Measurements from ENCODE around the gene FSTL4. TPM values are rescaled to one million over a fixed set of nuclear protein-coding genes. Genes with fewer than 3 reads are reported as not detected.

FSTL4 gene
- 0.07 to 0.49 TPM in 2 of 3 replicates, not detected in the other for total RNA-seq
- long read RNA-seq, result 0 reads

DNA sequence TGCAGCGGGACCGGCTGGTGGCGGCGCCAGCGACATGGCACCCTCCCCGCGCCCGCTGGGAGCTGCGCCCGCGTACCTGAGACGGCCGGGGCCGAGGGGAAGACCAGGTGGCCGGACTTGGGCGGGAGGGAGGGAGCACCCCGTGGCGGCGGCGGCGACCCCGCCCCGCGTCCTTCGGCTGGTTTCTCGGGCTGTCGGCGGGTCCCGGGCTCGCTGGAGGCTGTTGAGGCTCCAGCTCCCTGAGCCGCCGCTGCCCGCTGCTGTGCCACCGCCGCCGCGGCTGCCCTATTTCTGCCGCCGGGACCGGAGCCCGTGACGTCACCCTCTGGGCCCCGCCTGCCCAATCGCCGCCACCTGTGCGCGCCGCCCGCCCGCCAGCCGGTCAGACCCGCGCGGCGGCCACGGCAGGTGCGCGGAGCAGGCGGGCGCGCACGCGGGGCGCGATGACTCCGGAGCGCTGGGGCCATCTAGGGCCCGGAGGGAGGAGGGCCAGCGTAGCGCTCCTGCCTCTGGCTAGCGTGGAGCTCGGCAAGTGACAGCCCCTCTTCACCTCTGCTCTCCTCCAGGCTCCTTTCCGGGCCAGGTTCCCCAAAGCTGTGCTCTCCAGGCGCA is at the start of gene FSTL4:
Gene FSTL4 (minus strand): TSS at position 293 of the 612 bp plus-strand sequence.
- DNase-seq (ENCODE audit: low spot score), result no peak
- peaks cover 13% of the 10 kb centered on the region for H3K4me1 Mint-ChIP-seq (ENCODE audit: low read depth)
- peaks cover 68% of the 10 kb centered on the region for H3K27me3 Mint-ChIP-seq (ENCODE audit: low read depth)
- H3K4me3 Mint-ChIP-seq (ENCODE audit: unreplicated experiment), result peak within 1 kb of the TSS; percentile 62
- TF ChIP-seq, protein P1, sequence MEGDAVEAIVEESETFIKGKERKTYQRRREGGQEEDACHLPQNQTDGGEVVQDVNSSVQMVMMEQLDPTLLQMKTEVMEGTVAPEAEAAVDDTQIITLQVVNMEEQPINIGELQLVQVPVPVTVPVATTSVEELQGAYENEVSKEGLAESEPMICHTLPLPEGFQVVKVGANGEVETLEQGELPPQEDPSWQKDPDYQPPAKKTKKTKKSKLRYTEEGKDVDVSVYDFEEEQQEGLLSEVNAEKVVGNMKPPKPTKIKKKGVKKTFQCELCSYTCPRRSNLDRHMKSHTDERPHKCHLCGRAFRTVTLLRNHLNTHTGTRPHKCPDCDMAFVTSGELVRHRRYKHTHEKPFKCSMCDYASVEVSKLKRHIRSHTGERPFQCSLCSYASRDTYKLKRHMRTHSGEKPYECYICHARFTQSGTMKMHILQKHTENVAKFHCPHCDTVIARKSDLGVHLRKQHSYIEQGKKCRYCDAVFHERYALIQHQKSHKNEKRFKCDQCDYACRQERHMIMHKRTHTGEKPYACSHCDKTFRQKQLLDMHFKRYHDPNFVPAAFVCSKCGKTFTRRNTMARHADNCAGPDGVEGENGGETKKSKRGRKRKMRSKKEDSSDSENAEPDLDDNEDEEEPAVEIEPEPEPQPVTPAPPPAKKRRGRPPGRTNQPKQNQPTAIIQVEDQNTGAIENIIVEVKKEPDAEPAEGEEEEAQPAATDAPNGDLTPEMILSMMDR (IDR thresholded peaks at IDR 0.05), result no peak
- H3K27ac Mint-ChIP-seq (ENCODE audit: unreplicated experiment), result no peak within 1 kb of the TSS
- no peaks in the 10 kb centered on the region for H3K9me3 Mint-ChIP-seq (ENCODE audit: low read depth)
- no peaks in the 10 kb centered on the region for H3K36me3 Mint-ChIP-seq (ENCODE audit: low read depth)

DNA sequence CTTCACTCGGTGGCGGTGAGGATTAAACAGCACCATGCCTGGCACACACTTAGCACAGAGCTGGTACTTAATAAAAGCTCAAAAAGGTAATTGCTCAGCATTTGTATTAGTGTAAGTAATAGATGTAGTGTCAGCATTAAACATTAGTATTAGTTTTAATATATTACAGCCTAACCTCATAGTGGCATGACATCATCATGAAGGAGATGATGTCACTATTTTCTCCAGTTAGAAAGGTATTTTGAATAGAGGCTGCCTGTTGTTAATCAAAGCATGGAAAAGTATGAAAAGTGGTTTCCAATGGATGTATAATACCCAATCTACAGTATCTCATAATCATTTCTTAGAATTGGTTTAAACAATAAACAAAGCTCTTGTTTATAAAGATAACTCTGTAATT is 49.0 kb upstream of the FSTL4 start:
- no peak for DNase-seq (ENCODE audit: low spot score)
- TF ChIP-seq, protein P1 (IDR thresholded peaks at IDR 0.05), result no peak
- peaks cover 7% of the 10 kb centered on the region for H3K4me1 Mint-ChIP-seq (ENCODE audit: low read depth)
- H3K27me3 Mint-ChIP-seq (ENCODE audit: low read depth), result no peaks in the 10 kb centered on the region
- no peaks in the 10 kb centered on the region for H3K36me3 Mint-ChIP-seq (ENCODE audit: low read depth)
- H3K9me3 Mint-ChIP-seq (ENCODE audit: low read depth), result no peaks in the 10 kb centered on the region
- H3K27ac Mint-ChIP-seq (ENCODE audit: unreplicated experiment), result no peak overlapping the region
- no peak overlapping the region for H3K4me3 Mint-ChIP-seq (ENCODE audit: unreplicated experiment)

DNA sequence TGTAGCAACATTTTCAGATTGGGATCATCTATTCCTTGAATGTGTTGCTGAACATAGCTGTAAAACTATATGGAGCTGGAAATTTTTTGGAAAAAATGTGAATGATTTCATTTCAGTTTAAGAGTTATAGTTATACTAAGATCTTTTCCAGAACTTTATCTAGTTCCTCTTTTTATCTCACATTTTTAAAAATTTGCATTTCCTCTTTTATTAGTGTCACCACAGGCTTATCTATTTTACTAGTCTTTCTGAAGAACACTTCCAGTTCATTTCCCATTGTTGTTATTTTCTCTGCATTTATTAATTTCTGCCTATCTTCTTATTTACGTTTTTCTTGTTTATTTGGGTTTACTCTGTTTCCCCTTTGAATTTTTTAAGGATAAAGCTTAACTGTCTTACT is 46.0 kb upstream of the FSTL4 start:
- H3K27me3 Mint-ChIP-seq (ENCODE audit: low read depth), result peaks cover 2% of the 10 kb centered on the region
- no peak overlapping the region for H3K27ac Mint-ChIP-seq (ENCODE audit: unreplicated experiment)
- H3K36me3 Mint-ChIP-seq (ENCODE audit: low read depth), result no peaks in the 10 kb centered on the region
- no peak for DNase-seq (ENCODE audit: low spot score)
- TF ChIP-seq, protein P1 (IDR thresholded peaks at IDR 0.05), result no peak
- no peak overlapping the region for H3K4me3 Mint-ChIP-seq (ENCODE audit: unreplicated experiment)
- no peaks in the 10 kb centered on the region for H3K9me3 Mint-ChIP-seq (ENCODE audit: low read depth)
- no peaks in the 10 kb centered on the region for H3K4me1 Mint-ChIP-seq (ENCODE audit: low read depth)

DNA sequence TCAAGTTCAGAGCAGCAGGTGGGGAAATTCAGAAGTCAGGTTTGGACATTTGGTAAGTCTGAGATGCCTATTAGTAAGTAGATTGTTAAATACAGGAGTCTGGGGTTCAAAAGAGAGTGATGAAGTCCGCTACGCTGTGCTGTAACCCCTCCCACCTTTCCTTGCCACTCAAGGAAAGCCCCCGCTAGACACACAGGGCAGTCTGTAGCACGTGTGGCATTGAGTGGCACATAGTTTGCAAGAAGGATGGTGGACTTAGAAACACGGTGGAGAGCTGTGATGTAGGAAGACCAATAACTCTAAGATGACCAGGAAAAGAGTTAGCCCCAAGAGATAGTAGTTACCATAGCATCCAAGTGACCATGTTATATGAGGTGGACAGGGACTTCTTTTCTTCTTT is 44.7 kb upstream of the FSTL4 start:
- Mint-ChIP-seq H3K4me1 (ENCODE audit: low read depth) (no peaks in the 10 kb centered on the region), H3K27ac (ENCODE audit: unreplicated experiment) (no peak overlapping the region), H3K27me3 (ENCODE audit: low read depth) (peaks cover 2% of the 10 kb centered on the region), H3K9me3 (ENCODE audit: low read depth) (no peaks in the 10 kb centered on the region), H3K36me3 (ENCODE audit: low read depth) (no peaks in the 10 kb centered on the region), H3K4me3 (ENCODE audit: unreplicated experiment) (no peak overlapping the region)
- TF ChIP-seq, protein P1 (IDR thresholded peaks at IDR 0.05), result no peak
- DNase-seq (ENCODE audit: low spot score), result no peak

DNA sequence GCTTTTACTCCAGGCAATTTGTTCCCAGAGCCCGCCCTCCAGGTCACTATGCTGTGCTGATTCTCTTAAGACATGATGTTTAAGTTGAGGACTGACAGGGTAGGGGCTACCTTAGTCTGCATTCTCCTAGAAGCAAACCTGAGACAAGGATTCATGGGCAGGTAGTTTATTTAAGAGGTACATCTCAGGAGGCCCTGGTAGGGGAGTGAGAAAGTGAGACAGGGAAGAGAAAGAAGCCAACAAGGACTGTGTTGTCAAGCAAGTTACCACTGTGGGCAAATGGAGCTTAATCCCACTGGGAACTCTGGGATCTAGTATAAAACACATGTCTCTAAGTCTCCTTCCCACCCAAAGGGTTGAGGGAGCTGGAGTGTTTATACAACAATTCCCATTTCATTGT is 43.6 kb upstream of the FSTL4 start:
- Mint-ChIP-seq H3K4me1 (ENCODE audit: low read depth) (no peaks in the 10 kb centered on the region), H3K4me3 (ENCODE audit: unreplicated experiment) (no peak overlapping the region), H3K27ac (ENCODE audit: unreplicated experiment) (no peak overlapping the region)

More for the DNA sequence above, 43.6 kb upstream of the FSTL4 start:
- no peak for DNase-seq (ENCODE audit: low spot score)
- Mint-ChIP-seq H3K36me3 (ENCODE audit: low read depth) (no peaks in the 10 kb centered on the region), H3K27me3 (ENCODE audit: low read depth) (peaks cover 4% of the 10 kb centered on the region), H3K9me3 (ENCODE audit: low read depth) (no peaks in the 10 kb centered on the region)
- TF ChIP-seq, protein P1 (IDR thresholded peaks at IDR 0.05), result no peak
